SK-N-SH treated with all-trans-retinoic acid at 6 μM for 48 hours (cell line): ENCODE data around the gene CPOX.

Experiments used
- ATAC-seq: fragments of 200-7000 bp; cut with Tn5 transposase; 3 replicates; pipeline ENCODE4 v1.9.1; 2020; ENCODE audit warnings: mild to moderate bottlenecking, moderate library complexity
- ARNTL ChIP-seq: fragments of 450-650 bp; formaldehyde crosslinking; IDR thresholded peaks from 2 replicates; pipeline ENCODE4 v1.5.0; 2020; ENCODE audit warnings: low read depth, mild to moderate bottlenecking, moderate library complexity, borderline replicate concordance
- BACH2 ChIP-seq: fragments of 250-450 bp; sonication (Bioruptor Pico); IDR thresholded peaks from 2 replicates; pipeline ENCODE4 v1.9.0; 2021; ENCODE audit warnings: mild to moderate bottlenecking, borderline replicate concordance
- CSDC2 ChIP-seq: fragments of 250-450 bp; sonication (Bioruptor Pico); IDR thresholded peaks from 2 replicates; pipeline ENCODE4 v1.5.0; 2020; ENCODE audit warnings: mild to moderate bottlenecking, moderate library complexity
- CSRNP3 ChIP-seq: fragments of 250-450 bp; sonication (Bioruptor Pico); IDR thresholded peaks from 2 replicates; pipeline ENCODE4 v1.5.1; 2021; ENCODE audit warnings: mild to moderate bottlenecking, moderate library complexity
- ESRRG ChIP-seq: fragments of 250-450 bp; sonication (Bioruptor Pico); IDR thresholded peaks from 2 replicates; pipeline ENCODE4 v1.6.1; 2021; ENCODE audit warnings: mild to moderate bottlenecking
- GLIS3 ChIP-seq: fragments of 250-450 bp; sonication (Bioruptor Pico); IDR thresholded peaks from 2 replicates; pipeline ENCODE4 v1.5.0; 2020; ENCODE audit warnings: mild to moderate bottlenecking, moderate library complexity
- ISL1 ChIP-seq: fragments of 250-450 bp; sonication (Bioruptor Pico); IDR thresholded peaks from 2 replicates; pipeline ENCODE4 v2.1.2; 2022; ENCODE audit warnings: mild to moderate bottlenecking, moderate library complexity
- OSR1 ChIP-seq: fragments of 250-450 bp; sonication (Bioruptor Pico); IDR thresholded peaks from 2 replicates; pipeline ENCODE4 v1.8.0; 2022; ENCODE audit warnings: moderate library complexity, mild to moderate bottlenecking, inconsistent platforms
- PPARA ChIP-seq: fragments of 250-450 bp; sonication (Bioruptor Pico); IDR thresholded peaks from 2 replicates; pipeline ENCODE4 v1.5.0; 2020; ENCODE audit warnings: mild to moderate bottlenecking, borderline replicate concordance
- RARB ChIP-seq: fragments of 250-450 bp; sonication (Bioruptor Pico); IDR thresholded peaks from 2 replicates; pipeline ENCODE4 v1.8.0; 2021; ENCODE audit warnings: mild to moderate bottlenecking, moderate library complexity
- SNAI2 ChIP-seq: fragments of 250-450 bp; sonication (Bioruptor Pico); IDR thresholded peaks from 2 replicates; pipeline ENCODE4 v1.5.0; 2020; ENCODE audit warnings: mild to moderate bottlenecking, moderate library complexity
- TCF4 ChIP-seq: fragments of 250-450 bp; sonication (Bioruptor Pico); IDR thresholded peaks from 2 replicates; pipeline ENCODE4 v1.8.0; 2021; ENCODE audit warnings: mild to moderate bottlenecking, moderate library complexity, borderline replicate concordance
- ZC3H10 ChIP-seq: fragments of 250-450 bp; sonication (Bioruptor Pico); IDR thresholded peaks from 2 replicates; pipeline ENCODE4 v1.5.1; 2021; ENCODE audit warnings: mild to moderate bottlenecking, moderate library complexity
- ZFP3 ChIP-seq: fragments of 250-450 bp; sonication (Bioruptor Pico); IDR thresholded peaks from 2 replicates; pipeline ENCODE4 v1.5.0; 2020; ENCODE audit warnings: mild to moderate bottlenecking, moderate library complexity
- ZFP30 ChIP-seq: fragments of 450-650 bp; formaldehyde crosslinking; IDR thresholded peaks from 2 replicates; pipeline ENCODE4 v1.5.0; 2022; ENCODE audit warnings: mild to moderate bottlenecking, moderate library complexity
- ZNF565 ChIP-seq: fragments of 450-650 bp; formaldehyde crosslinking; conservative IDR thresholded peaks from 2 replicates; pipeline ENCODE4 v1.5.0; 2020; ENCODE audit warnings: low read depth, mild to moderate bottlenecking, moderate library complexity
- ZNF70 ChIP-seq: fragments of 450-650 bp; formaldehyde crosslinking; IDR thresholded peaks from 2 replicates; pipeline ENCODE4 v1.5.0; 2020; ENCODE audit warnings: mild to moderate bottlenecking, moderate library complexity
- ZNF8 ChIP-seq: fragments of 450-650 bp; formaldehyde crosslinking; IDR thresholded peaks from 2 replicates; pipeline ENCODE4 v1.5.0; 2020; ENCODE audit warnings: mild to moderate bottlenecking, moderate library complexity
- TF ChIP-seq, protein P1 (sequence below): fragments of 250-450 bp; sonication (Bioruptor Pico); IDR thresholded peaks from 2 replicates; pipeline ENCODE4 v1.5.0; 2020; ENCODE audit warnings: mild to moderate bottlenecking, moderate library complexity
- TF ChIP-seq, protein P2 (sequence below): fragments of 250-450 bp; sonication (Bioruptor Pico); IDR thresholded peaks from 2 replicates; pipeline ENCODE4 v1.8.0; 2021; ENCODE audit warnings: low read depth, mild to moderate bottlenecking, moderate library complexity, borderline replicate concordance

The CPOX gene

GRCh38 chr3:98553021-98553563, 40.3 kb downstream of the CPOX start:
- ATAC-seq, result no peak

GRCh38 chr3:98552232-98553020, 41.0 kb downstream of the CPOX start:
- no peak for TF ChIP-seq CSDC2 (CRISPR knock-in tag)
- TF ChIP-seq, protein P1, sequence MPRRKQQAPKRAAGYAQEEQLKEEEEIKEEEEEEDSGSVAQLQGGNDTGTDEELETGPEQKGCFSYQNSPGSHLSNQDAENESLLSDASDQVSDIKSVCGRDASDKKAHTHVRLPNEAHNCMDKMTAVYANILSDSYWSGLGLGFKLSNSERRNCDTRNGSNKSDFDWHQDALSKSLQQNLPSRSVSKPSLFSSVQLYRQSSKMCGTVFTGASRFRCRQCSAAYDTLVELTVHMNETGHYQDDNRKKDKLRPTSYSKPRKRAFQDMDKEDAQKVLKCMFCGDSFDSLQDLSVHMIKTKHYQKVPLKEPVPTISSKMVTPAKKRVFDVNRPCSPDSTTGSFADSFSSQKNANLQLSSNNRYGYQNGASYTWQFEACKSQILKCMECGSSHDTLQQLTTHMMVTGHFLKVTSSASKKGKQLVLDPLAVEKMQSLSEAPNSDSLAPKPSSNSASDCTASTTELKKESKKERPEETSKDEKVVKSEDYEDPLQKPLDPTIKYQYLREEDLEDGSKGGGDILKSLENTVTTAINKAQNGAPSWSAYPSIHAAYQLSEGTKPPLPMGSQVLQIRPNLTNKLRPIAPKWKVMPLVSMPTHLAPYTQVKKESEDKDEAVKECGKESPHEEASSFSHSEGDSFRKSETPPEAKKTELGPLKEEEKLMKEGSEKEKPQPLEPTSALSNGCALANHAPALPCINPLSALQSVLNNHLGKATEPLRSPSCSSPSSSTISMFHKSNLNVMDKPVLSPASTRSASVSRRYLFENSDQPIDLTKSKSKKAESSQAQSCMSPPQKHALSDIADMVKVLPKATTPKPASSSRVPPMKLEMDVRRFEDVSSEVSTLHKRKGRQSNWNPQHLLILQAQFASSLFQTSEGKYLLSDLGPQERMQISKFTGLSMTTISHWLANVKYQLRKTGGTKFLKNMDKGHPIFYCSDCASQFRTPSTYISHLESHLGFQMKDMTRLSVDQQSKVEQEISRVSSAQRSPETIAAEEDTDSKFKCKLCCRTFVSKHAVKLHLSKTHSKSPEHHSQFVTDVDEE (CRISPR knock-in tag), result no peak
- TF ChIP-seq CSRNP3 (CRISPR knock-in tag), result no peak
- TF ChIP-seq TCF4 (CRISPR knock-in tag), result no peak
- no peak for TF ChIP-seq ZC3H10 (CRISPR knock-in tag)
- no peak for TF ChIP-seq ZNF565 (CRISPR knock-in tag)
- TF ChIP-seq, all 23 proteins: peak for 0
- no peak for ATAC-seq

More at GRCh38 chr3:98553021-98553563, 40.3 kb downstream of the CPOX start:
- no peak for TF ChIP-seq ZFP30 (CRISPR knock-in tag)
- TF ChIP-seq OSR1 (CRISPR knock-in tag), result no peak
- no peak for TF ChIP-seq ISL1 (CRISPR knock-in tag)
- TF ChIP-seq ZNF70 (CRISPR knock-in tag), result no peak
- TF ChIP-seq, protein P2, sequence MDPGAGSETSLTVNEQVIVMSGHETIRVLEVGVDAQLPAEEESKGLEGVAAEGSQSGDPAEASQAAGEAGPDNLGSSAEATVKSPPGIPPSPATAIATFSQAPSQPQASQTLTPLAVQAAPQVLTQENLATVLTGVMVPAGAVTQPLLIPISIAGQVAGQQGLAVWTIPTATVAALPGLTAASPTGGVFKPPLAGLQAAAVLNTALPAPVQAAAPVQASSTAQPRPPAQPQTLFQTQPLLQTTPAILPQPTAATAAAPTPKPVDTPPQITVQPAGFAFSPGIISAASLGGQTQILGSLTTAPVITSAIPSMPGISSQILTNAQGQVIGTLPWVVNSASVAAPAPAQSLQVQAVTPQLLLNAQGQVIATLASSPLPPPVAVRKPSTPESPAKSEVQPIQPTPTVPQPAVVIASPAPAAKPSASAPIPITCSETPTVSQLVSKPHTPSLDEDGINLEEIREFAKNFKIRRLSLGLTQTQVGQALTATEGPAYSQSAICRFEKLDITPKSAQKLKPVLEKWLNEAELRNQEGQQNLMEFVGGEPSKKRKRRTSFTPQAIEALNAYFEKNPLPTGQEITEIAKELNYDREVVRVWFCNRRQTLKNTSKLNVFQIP (CRISPR knock-in tag), result no peak
- TF ChIP-seq, protein P1 (CRISPR knock-in tag), result no peak
- TF ChIP-seq ESRRG, result no peak
- TF ChIP-seq ARNTL (CRISPR knock-in tag), result no peak
- TF ChIP-seq, all 23 proteins: peak for 0

DNA sequence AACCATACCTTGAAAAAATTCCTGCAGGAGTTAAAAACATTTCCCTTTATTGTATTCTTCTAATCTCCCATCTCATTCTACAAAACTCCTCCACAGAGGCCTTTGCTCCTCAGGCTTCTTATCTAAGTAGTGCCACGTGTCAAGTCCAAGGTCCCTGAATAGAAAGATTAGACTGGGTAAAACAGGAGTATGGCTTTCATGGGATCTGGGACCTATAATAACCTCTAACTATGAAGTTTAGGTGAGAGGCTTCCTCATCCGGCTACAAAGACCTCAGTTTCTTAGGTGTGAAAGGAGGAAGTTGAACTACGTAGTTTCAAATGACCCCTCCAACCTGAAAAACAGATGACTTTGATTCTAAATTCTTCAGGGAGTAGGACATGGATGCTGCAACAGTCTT, 41.7 kb downstream of the CPOX start:
- ATAC-seq, result no peak
- TF ChIP-seq ZC3H10 (CRISPR knock-in tag), result no peak
- no peak for TF ChIP-seq BACH2 (CRISPR knock-in tag)
- TF ChIP-seq ZFP3, result no peak
- TF ChIP-seq OSR1 (CRISPR knock-in tag), result no peak
- TF ChIP-seq RARB, result no peak
- TF ChIP-seq, protein P1 (CRISPR knock-in tag), result no peak
- no peak for TF ChIP-seq GLIS3
- no peak for TF ChIP-seq ARNTL (CRISPR knock-in tag)
- no peak for TF ChIP-seq PPARA (CRISPR knock-in tag)
- TF ChIP-seq TCF4 (CRISPR knock-in tag), result no peak
- TF ChIP-seq ESRRG, result no peak
- no peak for TF ChIP-seq ISL1 (CRISPR knock-in tag)
- no peak for TF ChIP-seq ZNF8 (CRISPR knock-in tag)
- TF ChIP-seq CSRNP3 (CRISPR knock-in tag), result no peak
- TF ChIP-seq CSDC2 (CRISPR knock-in tag), result no peak
- no peak for TF ChIP-seq SNAI2 (CRISPR knock-in tag)
- TF ChIP-seq ZFP30 (CRISPR knock-in tag), result no peak
